Activated CD4-positive, alpha-beta T cell treated with anti-CD3 and anti-CD28 coated beads for 36 hours (primary cell): ENCODE measurements around the gene COL4A2. TPM values are rescaled to one million over a fixed set of nuclear protein-coding genes. Genes with fewer than 3 reads are reported as not detected.
A peak's percentile ranks its signal among the peaks of the same experiment; 100 is the strongest.

Experiments
- ATAC-seq: fragments of 200-7000 bp; cut with Tn5 transposase; one replicate; pipeline ENCODE4 v1.10.0; 2021; ENCODE audit warnings: mild to moderate bottlenecking, moderate library complexity
- CTCF ChIA-PET: fragments of 350-600 bp; sonication (Branson Sonifier 250); formaldehyde crosslinking; loops from one replicate; lab custom pipeline; 2021; ENCODE audit warnings: antibody characterized with exemption; lab: Charles Lee
- POLR2A ChIA-PET: fragments of 350-600 bp; sonication (Branson Sonifier 250); formaldehyde crosslinking; loops from one replicate; lab custom pipeline; 2021; ENCODE audit warnings: antibody characterized with exemption, inconsistent platforms; lab: Charles Lee
- DNase-seq: peaks from one replicate; pipeline ENCODE4 v3.0.0-alpha.2; 2020
- H3K27ac Mint-ChIP-seq: one replicate; pipeline ENCODE4 v1.8.0; 2021; ENCODE audit warnings: mixed read lengths
- H3K27me3 Mint-ChIP-seq: one replicate; pipeline ENCODE4 v1.8.0; 2021; ENCODE audit warnings: mixed read lengths
- H3K36me3 Mint-ChIP-seq: one replicate; pipeline ENCODE4 v1.8.0; 2021; ENCODE audit warnings: low read depth, mixed read lengths
- H3K4me1 Mint-ChIP-seq: one replicate; pipeline ENCODE4 v1.8.0; 2021; ENCODE audit warnings: mixed read lengths
- H3K4me3 Mint-ChIP-seq: one replicate; pipeline ENCODE4 v1.8.0; 2021; ENCODE audit warnings: mild to moderate bottlenecking, moderate library complexity, mixed read lengths
- H3K9me3 Mint-ChIP-seq: one replicate; pipeline ENCODE4 v1.8.0; 2021; ENCODE audit warnings: low read depth, mixed read lengths
- intact Hi-C, 2 experiments: fragments of 100-400 bp; cut with DNase I in 1 of 2; cut with micrococcal nuclease in 1 of 2; formaldehyde crosslinking; loops; one replicate each; pipeline versions ENCODE4 v1.14.2 to v1.15.1; 2022 to 2024; cut with DNase I, micrococcal nuclease
- total RNA-seq, 2 experiments: library from RNA; stranded (reverse); gene quantifications; one replicate each; pipeline ENCODE4 v1.2.3, GENCODE V29; 2021

Gene COL4A2
- total RNA-seq, 2 experiments from 2014 or later, result not detected

DNA sequence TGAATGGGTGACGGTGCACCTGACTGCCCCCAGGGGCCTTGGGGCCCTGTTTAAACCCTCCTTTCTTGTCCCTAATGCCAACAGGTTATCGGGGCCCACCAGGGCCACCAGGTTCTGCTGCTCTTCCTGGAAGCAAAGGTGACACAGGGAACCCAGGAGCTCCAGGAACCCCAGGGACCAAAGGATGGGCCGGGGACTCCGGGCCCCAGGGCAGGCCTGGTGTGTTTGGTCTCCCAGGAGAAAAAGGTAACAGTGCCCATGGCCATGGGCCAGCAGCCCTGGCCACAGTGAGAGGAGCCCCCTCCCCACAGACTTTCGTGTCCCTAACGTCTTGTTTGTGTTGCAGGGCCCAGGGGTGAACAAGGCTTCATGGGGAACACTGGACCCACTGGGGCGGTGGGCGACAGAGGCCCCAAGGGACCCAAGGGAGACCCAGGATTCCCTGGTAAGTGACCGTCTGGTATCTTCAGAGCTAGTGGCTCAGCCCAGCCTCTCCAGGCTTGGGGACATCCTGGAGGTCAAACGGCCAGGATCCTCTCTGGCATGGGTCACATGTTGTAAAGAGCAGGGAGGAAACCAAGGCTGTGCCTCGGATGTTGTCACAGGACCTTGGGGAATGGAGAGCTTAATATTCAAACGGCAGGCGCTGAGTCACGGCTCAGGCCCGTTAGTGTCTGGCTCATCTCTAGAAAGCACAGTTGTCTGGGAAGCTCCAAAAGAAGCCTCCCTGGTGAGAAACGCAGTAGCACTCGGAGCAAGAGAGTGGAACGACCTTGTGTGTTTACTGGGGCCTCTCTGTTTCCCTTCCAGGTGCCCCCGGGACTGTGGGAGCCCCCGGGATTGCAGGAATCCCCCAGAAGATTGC lies 196.2 kb downstream of the COL4A2 start:
- ATAC-seq (no peak), DNase-seq (no peak)
- intact Hi-C loops, result no loop called here
- H3K4me3 Mint-ChIP-seq, result no peak overlapping the region
- ChIA-PET CTCF (no interaction called here), POLR2A (no interaction called here)
- no peak overlapping the region for H3K27ac Mint-ChIP-seq
- H3K4me1 Mint-ChIP-seq, result no peaks in the 10 kb centered on the region
- peaks cover 7% of the 10 kb centered on the region for H3K9me3 Mint-ChIP-seq
- peaks cover 11% of the 10 kb centered on the region for H3K27me3 Mint-ChIP-seq
- no peaks in the 10 kb centered on the region for H3K36me3 Mint-ChIP-seq

DNA sequence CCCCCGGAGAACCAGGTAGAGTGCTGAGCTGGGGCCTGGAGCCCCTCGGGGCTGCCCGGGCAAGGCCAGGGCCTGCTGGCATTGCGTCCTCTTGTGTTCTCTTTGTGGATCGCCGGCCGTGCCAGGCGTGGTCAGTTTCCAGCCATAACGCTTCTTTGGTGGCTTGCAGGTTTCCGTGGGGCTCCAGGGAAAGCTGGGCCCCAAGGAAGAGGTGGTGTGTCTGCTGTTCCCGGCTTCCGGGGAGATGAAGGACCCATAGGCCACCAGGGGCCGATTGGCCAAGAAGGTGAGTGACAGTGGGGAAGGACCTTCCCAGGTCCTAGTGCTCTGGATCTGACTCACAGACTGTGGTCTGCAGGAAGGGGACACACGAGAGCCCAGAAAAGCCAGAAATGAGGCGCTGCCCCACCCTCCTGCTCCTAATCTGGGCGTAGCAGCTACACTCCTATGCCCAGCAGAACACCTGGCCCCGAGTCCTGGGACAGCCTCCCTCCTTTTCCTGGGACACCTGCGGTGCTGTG lies 197.0 kb downstream of the COL4A2 start:
- Mint-ChIP-seq H3K4me1 (no peaks in the 10 kb centered on the region), H3K36me3 (no peaks in the 10 kb centered on the region), H3K27ac (no peak overlapping the region), H3K9me3 (peaks cover 7% of the 10 kb centered on the region), H3K4me3 (no peak overlapping the region), H3K27me3 (peaks cover 11% of the 10 kb centered on the region)
- intact Hi-C loops, result no loop called here
- DNase-seq, result no peak
- ATAC-seq, result no peak
- POLR2A ChIA-PET, result no interaction called here
- CTCF ChIA-PET, result no interaction called here

DNA sequence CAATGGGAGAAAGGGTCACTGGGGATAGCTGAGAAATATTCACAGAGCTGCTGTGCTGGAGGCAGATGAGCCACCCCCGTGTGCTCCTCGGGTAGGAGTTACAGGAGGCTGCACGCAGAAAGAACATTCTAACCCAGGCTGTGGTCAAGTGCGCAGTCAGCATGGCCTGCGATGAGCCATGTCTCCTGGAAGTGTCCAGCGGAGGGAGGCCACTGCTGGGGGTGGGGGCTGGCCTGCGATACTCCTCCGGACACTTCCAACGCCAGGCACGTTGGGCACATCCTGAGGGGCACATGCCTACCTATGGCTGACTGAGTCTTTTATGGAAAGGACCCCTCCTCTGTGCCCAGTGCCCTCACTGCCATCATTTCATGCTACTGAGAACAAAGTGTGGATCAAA lies 198.5 kb downstream of the COL4A2 start:
- DNase-seq, result no peak
- Mint-ChIP-seq H3K27me3 (peaks cover 11% of the 10 kb centered on the region), H3K4me3 (no peak overlapping the region), H3K36me3 (no peaks in the 10 kb centered on the region), H3K9me3 (peaks cover 3% of the 10 kb centered on the region), H3K4me1 (no peaks in the 10 kb centered on the region), H3K27ac (no peak overlapping the region)
- POLR2A ChIA-PET, result no interaction called here
- intact Hi-C loops, result no loop called here
- CTCF ChIA-PET, result no interaction called here
- no peak for ATAC-seq

DNA sequence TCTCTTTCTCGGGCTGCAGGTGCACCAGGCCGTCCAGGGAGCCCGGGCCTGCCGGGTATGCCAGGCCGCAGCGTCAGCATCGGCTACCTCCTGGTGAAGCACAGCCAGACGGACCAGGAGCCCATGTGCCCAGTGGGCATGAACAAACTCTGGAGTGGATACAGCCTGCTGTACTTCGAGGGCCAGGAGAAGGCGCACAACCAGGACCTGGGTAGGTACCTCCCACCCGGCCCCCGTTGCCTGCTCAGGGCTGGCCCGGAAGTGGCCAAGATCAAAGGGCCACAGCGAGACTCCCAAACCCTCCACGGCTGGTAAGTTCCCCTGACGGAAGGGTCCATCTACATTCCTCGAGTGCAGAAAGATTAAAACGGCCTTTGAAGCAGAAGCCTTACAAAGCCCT lies 199.3 kb downstream of the COL4A2 start:
- no peaks in the 10 kb centered on the region for H3K9me3 Mint-ChIP-seq
- intact Hi-C loops, result no loop called here
- peaks cover 6% of the 10 kb centered on the region for H3K27me3 Mint-ChIP-seq
- POLR2A ChIA-PET, result no interaction called here
- H3K4me3 Mint-ChIP-seq, result no peak overlapping the region
- CTCF ChIA-PET, result no interaction called here
- ATAC-seq, result no peak
- H3K36me3 Mint-ChIP-seq, result no peaks in the 10 kb centered on the region
- H3K4me1 Mint-ChIP-seq, result no peaks in the 10 kb centered on the region
- no peak for DNase-seq
- H3K27ac Mint-ChIP-seq, result no peak overlapping the region

DNA sequence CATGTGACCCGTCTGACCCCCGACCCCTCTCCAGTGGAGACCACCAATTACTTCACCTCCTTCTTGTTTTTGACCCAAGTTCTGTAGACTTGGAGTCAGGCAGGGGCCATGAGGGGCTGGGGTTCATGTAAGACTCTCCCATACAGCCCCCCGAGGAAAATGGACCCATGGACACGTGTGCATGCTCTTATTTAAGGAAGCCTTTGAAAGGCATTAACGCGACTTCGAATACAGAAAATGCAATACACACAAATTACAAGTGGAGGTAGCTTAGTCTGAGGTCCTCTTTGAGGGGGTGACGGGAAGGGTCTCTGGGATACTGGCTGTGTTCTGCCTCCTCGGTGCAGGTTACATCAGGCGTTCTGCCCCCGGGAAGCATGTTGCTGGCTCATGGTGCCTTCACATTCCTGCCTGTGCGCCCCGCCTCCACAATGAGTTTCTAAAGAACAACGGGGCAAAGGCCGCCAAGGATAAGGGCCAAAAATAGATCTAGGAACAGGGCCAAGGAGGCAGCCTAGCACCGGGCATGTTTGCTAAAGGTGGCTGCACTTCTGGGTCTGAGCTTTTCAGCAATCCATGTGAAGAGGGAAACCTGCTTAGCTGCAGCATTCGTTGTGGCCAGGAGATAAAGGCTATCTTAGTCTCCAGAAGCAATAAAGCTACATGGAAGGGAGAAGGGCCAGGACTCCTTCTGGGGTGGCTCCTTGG lies 199.9 kb downstream of the COL4A2 start:
- DNase-seq, result no peak
- H3K4me3 Mint-ChIP-seq, result no peak overlapping the region
- H3K36me3 Mint-ChIP-seq, result no peaks in the 10 kb centered on the region
- ATAC-seq, result no peak
- intact Hi-C loops, result no loop called here
- H3K4me1 Mint-ChIP-seq, result no peaks in the 10 kb centered on the region
- peaks cover 1% of the 10 kb centered on the region for H3K27me3 Mint-ChIP-seq
- no peak overlapping the region for H3K27ac Mint-ChIP-seq
- CTCF ChIA-PET, result no interaction called here
- H3K9me3 Mint-ChIP-seq, result no peaks in the 10 kb centered on the region
- POLR2A ChIA-PET, result no interaction called here

DNA sequence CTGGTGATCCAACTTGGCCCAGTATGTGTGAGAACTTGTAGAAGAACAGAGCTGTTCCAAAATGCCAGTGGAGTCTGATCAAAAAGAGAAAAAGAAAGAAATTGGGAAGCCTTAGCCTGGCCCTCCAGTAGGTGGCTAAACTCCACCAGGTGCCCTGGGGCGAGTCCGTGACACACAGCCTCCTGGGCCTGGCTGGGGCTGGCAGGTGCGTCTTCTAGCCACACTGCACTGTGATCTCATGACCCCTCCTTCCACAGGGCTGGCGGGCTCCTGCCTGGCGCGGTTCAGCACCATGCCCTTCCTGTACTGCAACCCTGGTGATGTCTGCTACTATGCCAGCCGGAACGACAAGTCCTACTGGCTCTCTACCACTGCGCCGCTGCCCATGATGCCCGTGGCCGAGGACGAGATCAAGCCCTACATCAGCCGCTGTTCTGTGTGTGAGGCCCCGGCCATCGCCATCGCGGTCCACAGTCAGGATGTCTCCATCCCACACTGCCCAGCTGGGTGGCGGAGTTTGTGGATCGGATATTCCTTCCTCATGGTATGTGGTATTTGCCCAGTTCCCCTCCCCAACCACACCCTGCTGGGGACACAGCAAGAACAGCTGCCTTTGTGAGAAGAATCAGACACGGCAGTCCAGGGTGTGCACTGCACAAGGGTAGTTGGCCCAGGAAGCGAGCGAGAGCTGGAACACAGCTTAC lies 200.7 kb downstream of the COL4A2 start:
- no peaks in the 10 kb centered on the region for H3K27me3 Mint-ChIP-seq
- H3K9me3 Mint-ChIP-seq, result no peaks in the 10 kb centered on the region
- ChIA-PET POLR2A (no interaction called here), CTCF (interaction anchor here (0.6 to 0.8 kb wide), 2 partner anchors 20 to 45 kb away, joined by 3 read pairs; no protein-coding TSS in a partner anchor)
- no peak for ATAC-seq
- no peak overlapping the region for H3K27ac Mint-ChIP-seq
- no peaks in the 10 kb centered on the region for H3K4me1 Mint-ChIP-seq
- no peak overlapping the region for H3K4me3 Mint-ChIP-seq
- no peak for DNase-seq
- H3K36me3 Mint-ChIP-seq, result no peaks in the 10 kb centered on the region
- intact Hi-C loops, result no loop called here

DNA sequence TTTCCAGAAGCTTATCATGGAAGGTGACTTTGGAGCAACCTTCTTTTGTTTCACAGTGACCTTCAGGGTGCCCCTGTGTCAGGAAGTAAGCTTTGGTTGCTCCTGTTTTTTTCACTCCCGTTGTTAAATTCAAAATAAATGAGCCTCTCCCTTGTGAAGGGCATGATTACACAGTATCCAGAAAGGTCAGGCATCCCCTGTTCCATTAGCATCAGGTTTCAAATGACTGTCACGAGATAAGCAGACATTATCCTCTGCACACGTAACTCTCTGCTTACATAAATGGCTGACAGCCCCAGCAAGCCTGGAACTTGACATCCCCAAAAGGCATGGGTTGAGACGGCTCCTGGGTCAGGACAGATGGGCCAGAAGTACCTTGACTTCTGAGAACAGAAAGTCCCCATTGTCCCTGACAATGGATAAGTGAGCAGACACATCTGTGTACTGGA lies 202.4 kb downstream of the COL4A2 start:
- H3K27me3 Mint-ChIP-seq, result no peaks in the 10 kb centered on the region
- H3K4me3 Mint-ChIP-seq, result no peak overlapping the region
- H3K36me3 Mint-ChIP-seq, result no peaks in the 10 kb centered on the region
- POLR2A ChIA-PET, result no interaction called here
- intact Hi-C loops, result no loop called here
- DNase-seq (no peak), ATAC-seq (no peak)
- no peaks in the 10 kb centered on the region for H3K4me1 Mint-ChIP-seq
- no peak overlapping the region for H3K27ac Mint-ChIP-seq
- H3K9me3 Mint-ChIP-seq, result no peaks in the 10 kb centered on the region
- CTCF ChIA-PET, result no interaction called here

DNA sequence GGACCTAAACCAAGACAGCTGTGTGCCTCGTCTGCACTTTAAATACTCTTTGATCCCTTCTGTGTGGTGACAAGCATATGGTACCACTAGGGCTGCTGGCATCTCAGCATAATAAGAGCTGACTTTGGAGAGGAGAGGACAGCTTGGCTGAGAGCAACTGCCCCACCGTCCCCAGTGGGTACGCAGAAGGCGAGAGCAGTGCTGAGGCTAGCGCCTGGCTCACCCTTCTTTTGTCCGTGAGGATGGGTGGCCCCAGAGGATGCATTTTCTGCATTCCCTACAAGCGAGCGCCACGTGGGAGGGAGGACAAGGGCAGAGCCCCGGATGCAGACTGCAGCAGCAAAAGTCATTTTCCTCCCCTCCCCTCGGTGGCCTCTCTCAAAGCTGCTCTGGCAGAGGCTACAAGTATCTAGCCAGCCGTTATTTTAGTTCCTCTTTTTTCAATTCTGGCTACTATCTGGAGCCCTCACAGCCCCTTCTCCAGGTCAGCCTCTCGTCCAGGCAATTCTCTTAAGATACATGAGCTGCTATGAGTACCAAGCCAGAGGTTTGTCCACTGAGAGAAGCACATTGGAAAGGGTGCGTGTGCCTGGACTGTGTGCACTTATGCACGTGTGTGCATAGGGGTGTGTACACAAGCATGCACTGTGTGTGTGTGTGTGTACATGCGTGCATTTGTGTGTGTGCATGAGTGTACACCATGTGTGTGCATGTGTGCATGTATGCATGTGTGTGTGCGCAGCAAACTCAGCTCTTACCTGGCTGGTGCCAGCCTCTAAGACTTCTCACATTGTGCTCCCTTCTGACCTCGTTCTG lies 203.1 kb downstream of the COL4A2 start:
- H3K4me3 Mint-ChIP-seq, result no peak overlapping the region
- no peak overlapping the region for H3K27ac Mint-ChIP-seq
- DNase-seq (no peak), ATAC-seq (peak; percentile 23)
- H3K9me3 Mint-ChIP-seq, result no peaks in the 10 kb centered on the region
- ChIA-PET CTCF (no interaction called here), POLR2A (interaction anchor here (0.5 to 0.6 kb wide), 2 partner anchors 86 to 224 kb away, joined by 3 to 5 read pairs; no protein-coding TSS in a partner anchor)
- H3K4me1 Mint-ChIP-seq, result peaks cover 4% of the 10 kb centered on the region
- intact Hi-C loops, result no loop called here
- no peaks in the 10 kb centered on the region for H3K27me3 Mint-ChIP-seq
- H3K36me3 Mint-ChIP-seq, result no peaks in the 10 kb centered on the region

DNA sequence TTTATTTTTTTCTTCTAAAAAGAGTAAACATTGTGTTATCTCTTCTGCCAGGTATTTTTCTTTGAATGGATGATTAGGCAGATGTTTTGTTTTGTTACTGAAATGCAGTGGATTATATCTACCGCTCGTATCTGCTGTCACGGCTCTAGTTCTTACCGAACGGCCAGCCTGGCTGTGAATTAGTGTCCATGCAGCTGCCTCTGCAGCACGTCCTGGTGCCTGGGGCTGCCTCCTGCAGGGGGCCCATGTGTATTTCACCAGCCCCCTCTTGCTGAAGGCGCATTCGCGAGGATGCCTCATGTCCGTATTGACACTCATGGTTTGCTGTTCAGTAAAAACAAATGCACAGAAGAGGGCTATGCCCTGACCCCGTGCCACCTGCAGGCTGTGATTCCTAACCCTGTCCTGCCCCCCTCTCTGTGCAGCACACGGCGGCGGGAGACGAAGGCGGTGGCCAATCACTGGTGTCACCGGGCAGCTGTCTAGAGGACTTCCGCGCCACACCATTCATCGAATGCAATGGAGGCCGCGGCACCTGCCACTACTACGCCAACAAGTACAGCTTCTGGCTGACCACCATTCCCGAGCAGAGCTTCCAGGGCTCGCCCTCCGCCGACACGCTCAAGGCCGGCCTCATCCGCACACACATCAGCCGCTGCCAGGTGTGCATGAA lies 204.6 kb downstream of the COL4A2 start:
- ChIA-PET CTCF (no interaction called here), POLR2A (no interaction called here)
- Mint-ChIP-seq H3K27ac (no peak overlapping the region), H3K36me3 (no peaks in the 10 kb centered on the region), H3K4me3 (no peak overlapping the region), H3K27me3 (no peaks in the 10 kb centered on the region), H3K9me3 (no peaks in the 10 kb centered on the region), H3K4me1 (peaks cover 11% of the 10 kb centered on the region)
- DNase-seq (no peak), ATAC-seq (no peak)
- intact Hi-C loops, result no loop called here

DNA sequence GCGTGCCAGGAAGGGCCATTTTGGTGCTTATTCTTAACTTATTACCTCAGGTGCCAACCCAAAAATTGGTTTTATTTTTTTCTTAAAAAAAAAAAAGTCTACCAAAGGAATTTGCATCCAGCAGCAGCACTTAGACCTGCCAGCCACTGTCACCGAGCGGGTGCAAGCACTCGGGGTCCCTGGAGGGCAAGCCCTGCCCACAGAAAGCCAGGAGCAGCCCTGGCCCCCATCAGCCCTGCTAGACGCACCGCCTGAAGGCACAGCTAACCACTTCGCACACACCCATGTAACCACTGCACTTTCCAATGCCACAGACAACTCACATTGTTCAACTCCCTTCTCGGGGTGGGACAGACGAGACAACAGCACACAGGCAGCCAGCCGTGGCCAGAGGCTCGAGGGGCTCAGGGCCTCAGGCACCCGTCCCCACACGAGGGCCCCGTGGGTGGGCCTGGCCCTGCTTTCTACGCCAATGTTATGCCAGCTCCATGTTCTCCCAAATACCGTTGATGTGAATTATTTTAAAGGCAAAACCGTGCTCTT lies 205.2 kb downstream of the COL4A2 start:
- Mint-ChIP-seq H3K4me3 (no peak overlapping the region), H3K27me3 (peaks cover 1% of the 10 kb centered on the region), H3K27ac (no peak overlapping the region), H3K9me3 (no peaks in the 10 kb centered on the region), H3K36me3 (no peaks in the 10 kb centered on the region), H3K4me1 (peaks cover 11% of the 10 kb centered on the region)
- no peak for ATAC-seq
- no peak for DNase-seq
- intact Hi-C loops, result no loop called here
- ChIA-PET CTCF (no interaction called here), POLR2A (no interaction called here)
